Endodermal cell (in vitro differentiated cells): ENCODE data around the gene PPP2R2C. TPM values are rescaled to one million over a fixed set of nuclear protein-coding genes. Genes with fewer than 3 reads are reported as not detected.

Experiments used
- DNase-seq: peaks from one replicate; pipeline ENCODE4 v3.0.0-alpha.2; 2017
- H3K27ac ChIP-seq: 2 replicates; pipeline ENCODE4 v1.5.1; 2013; ENCODE audit warnings: mild to moderate bottlenecking, low read depth, low read length, moderate library complexity
- H3K27me3 ChIP-seq: 2 replicates; pipeline ENCODE4 v1.6.1; 2013; ENCODE audit warnings: mild to moderate bottlenecking, low read length, moderate library complexity; ENCODE audit not compliant: insufficient read depth, control insufficient read depth, poor library complexity, severe bottlenecking
- H3K36me3 ChIP-seq: 2 replicates; pipeline ENCODE4 v1.7.0; 2013; ENCODE audit warnings: mild to moderate bottlenecking, low read length, moderate library complexity; ENCODE audit not compliant: control insufficient read depth, insufficient read depth
- H3K4me1 ChIP-seq: one replicate; pipeline ENCODE4 v1.7.0; 2013; ENCODE audit warnings: low read length; ENCODE audit not compliant: control insufficient read depth, insufficient read depth
- H3K4me3 ChIP-seq: 2 replicates; pipeline ENCODE4 v1.5.1; 2013; ENCODE audit warnings: mild to moderate bottlenecking, low read length, moderate library complexity
- H3K9ac ChIP-seq: 2 replicates; pipeline ENCODE4 v1.6.1; 2013; ENCODE audit warnings: mild to moderate bottlenecking, low read length, moderate library complexity; ENCODE audit not compliant: poor library complexity, severe bottlenecking; ENCODE audit errors: extremely low read depth
- H3K9me3 ChIP-seq: 2 replicates; pipeline ENCODE4 v1.6.1; 2013; ENCODE audit warnings: mild to moderate bottlenecking, low read length, moderate library complexity; ENCODE audit not compliant: control insufficient read depth
- H3K27ac Mint-ChIP-seq: 2 replicates; pipeline ENCODE4 v1.8.0; 2020; ENCODE audit warnings: mixed read lengths
- H3K27me3 Mint-ChIP-seq: 2 replicates; pipeline ENCODE4 v1.8.0; 2021; ENCODE audit warnings: mild to moderate bottlenecking, mixed read lengths; ENCODE audit not compliant: insufficient read depth
- H3K36me3 Mint-ChIP-seq: 2 replicates; pipeline ENCODE4 v1.8.0; 2020; ENCODE audit warnings: low read depth, mixed read lengths
- H3K4me1 Mint-ChIP-seq: 2 replicates; pipeline ENCODE4 v1.8.0; 2020; ENCODE audit warnings: mixed read lengths
- H3K4me3 Mint-ChIP-seq: 2 replicates; pipeline ENCODE4 v1.8.0; 2020; ENCODE audit warnings: mild to moderate bottlenecking, moderate library complexity, mixed read lengths
- H3K9me3 Mint-ChIP-seq: 2 replicates; pipeline ENCODE4 v1.8.0; 2020; ENCODE audit warnings: mild to moderate bottlenecking, mixed read lengths
- WGBS, 2 experiments: methylation state at CpG; one replicate each; pipeline versions ENCODE4 v1.1.5 to v1.1.7; 2013; ENCODE audit warnings: missing lambda C conversion rate in 2 of 2, mixed read lengths in 1 of 2; ENCODE audit not compliant: insufficient coverage in 1 of 2, insufficient read length in 1 of 2; 5-methylcytosine and 5-hydroxymethylcytosine counted together
- total RNA-seq, 2 donors: library from RNA; stranded (reverse); fragmentation: NEBNext Ultra II Directional in 1 of 2; extraction: Animal tissue kit (Norgen Biotek cat#: 25700) in 1 of 2; gene quantifications; 2 replicates in 1 of 2; 3 replicates in 1 of 2; pipeline ENCODE4 v1.2.1, GENCODE V29; 2021
- TF ChIP-seq, protein P1 (sequence below): fragments of 200-600 bp; sonication (generic); conservative IDR thresholded peaks from 2 replicates; pipeline ENCODE4 v1.5.0; 2021; ENCODE audit warnings: antibody characterized with exemption, mild to moderate bottlenecking

Gene PPP2R2C
- total RNA-seq, 2 donors from 2014 or later, result 4.4 to 19.2 TPM

- no peaks in the 10 kb centered on the region for H3K36me3 ChIP-seq
- H3K4me3 ChIP-seq, result no peak overlapping the region
- no peaks in the 10 kb centered on the region for H3K27me3 Mint-ChIP-seq
- H3K4me1 ChIP-seq, result no peaks in the 10 kb centered on the region
- TF ChIP-seq, protein P1, sequence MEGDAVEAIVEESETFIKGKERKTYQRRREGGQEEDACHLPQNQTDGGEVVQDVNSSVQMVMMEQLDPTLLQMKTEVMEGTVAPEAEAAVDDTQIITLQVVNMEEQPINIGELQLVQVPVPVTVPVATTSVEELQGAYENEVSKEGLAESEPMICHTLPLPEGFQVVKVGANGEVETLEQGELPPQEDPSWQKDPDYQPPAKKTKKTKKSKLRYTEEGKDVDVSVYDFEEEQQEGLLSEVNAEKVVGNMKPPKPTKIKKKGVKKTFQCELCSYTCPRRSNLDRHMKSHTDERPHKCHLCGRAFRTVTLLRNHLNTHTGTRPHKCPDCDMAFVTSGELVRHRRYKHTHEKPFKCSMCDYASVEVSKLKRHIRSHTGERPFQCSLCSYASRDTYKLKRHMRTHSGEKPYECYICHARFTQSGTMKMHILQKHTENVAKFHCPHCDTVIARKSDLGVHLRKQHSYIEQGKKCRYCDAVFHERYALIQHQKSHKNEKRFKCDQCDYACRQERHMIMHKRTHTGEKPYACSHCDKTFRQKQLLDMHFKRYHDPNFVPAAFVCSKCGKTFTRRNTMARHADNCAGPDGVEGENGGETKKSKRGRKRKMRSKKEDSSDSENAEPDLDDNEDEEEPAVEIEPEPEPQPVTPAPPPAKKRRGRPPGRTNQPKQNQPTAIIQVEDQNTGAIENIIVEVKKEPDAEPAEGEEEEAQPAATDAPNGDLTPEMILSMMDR, result no peak
- H3K4me1 Mint-ChIP-seq, result peaks cover 15% of the 10 kb centered on the region
- no peaks in the 10 kb centered on the region for H3K27me3 ChIP-seq
- H3K9me3 Mint-ChIP-seq, result no peaks in the 10 kb centered on the region
- H3K27ac Mint-ChIP-seq, result peak overlapping the region; percentile 23
- no peak for DNase-seq
- no peak overlapping the region for H3K9ac ChIP-seq
- H3K4me3 Mint-ChIP-seq, result no peak overlapping the region
- WGBS, 2 experiments, result 69 to 75% methylated on average over 5 to 9 of the region's 9 CpGs
- no peaks in the 10 kb centered on the region for H3K9me3 ChIP-seq
- H3K27ac ChIP-seq, result no peak overlapping the region
- no peaks in the 10 kb centered on the region for H3K36me3 Mint-ChIP-seq
These were observed 131.9 kb downstream of the PPP2R2C start for GRCh38 chr4:6340446-6341015.

DNA sequence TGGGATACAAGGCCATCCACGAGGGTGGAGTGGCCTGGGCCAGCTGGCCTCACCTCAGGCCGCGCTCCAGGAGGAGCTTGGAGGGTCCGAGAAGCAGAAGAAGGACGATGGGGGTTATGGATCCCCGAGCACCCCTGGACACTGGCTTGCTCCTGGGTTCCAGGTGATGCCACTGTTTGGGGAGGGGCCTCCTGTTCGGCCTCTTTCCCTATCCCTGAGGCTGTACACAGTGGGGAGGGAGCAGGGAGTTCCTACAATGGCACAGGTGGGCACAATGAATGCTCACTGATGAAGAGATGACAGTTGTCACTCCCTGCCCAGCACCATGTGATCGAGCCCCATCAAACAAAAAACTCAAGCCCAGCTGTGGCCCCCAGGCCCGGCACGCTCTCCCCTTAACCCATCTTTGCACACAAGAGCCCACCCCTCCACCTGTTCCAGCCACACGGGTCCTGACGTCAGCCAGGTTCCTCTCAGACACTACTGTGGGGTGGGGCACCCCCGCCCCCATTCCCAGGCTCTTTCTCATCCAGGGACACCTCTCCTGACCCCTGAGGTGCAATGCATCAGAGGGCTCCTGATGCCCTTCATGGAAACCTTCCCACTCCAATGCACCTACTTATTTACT, 132.5 kb downstream of the PPP2R2C start:
- Mint-ChIP-seq H3K9me3 (peaks cover 4% of the 10 kb centered on the region), H3K27ac (no peak overlapping the region), H3K4me3 (no peak overlapping the region), H3K27me3 (no peaks in the 10 kb centered on the region), H3K4me1 (peaks cover 15% of the 10 kb centered on the region), H3K36me3 (peaks cover 4% of the 10 kb centered on the region)
- Histone ChIP-seq H3K36me3 (no peaks in the 10 kb centered on the region), H3K4me3 (no peak overlapping the region), H3K9me3 (no peaks in the 10 kb centered on the region), H3K4me1 (no peaks in the 10 kb centered on the region), H3K9ac (no peak overlapping the region), H3K27me3 (no peaks in the 10 kb centered on the region), H3K27ac (no peak overlapping the region)
- DNase-seq, result no peak
- TF ChIP-seq, protein P1, result no peak
- 88 to 96% methylated on average over 5 to 13 of the region's 13 CpGs for WGBS, 2 experiments

- H3K27ac ChIP-seq, result no peak overlapping the region
- no peaks in the 10 kb centered on the region for H3K4me1 ChIP-seq
- no peak overlapping the region for H3K9ac ChIP-seq
- no peak for DNase-seq
- Mint-ChIP-seq H3K27me3 (no peaks in the 10 kb centered on the region), H3K4me3 (no peak overlapping the region), H3K27ac (no peak overlapping the region), H3K4me1 (peaks cover 15% of the 10 kb centered on the region), H3K9me3 (peaks cover 9% of the 10 kb centered on the region), H3K36me3 (peaks cover 6% of the 10 kb centered on the region)
- 83 to 86% methylated on average over 8 to 12 of the region's 12 CpGs for WGBS, 2 experiments
- no peaks in the 10 kb centered on the region for H3K9me3 ChIP-seq
- H3K27me3 ChIP-seq, result no peaks in the 10 kb centered on the region
- TF ChIP-seq, protein P1, result no peak
- H3K36me3 ChIP-seq, result no peaks in the 10 kb centered on the region
- H3K4me3 ChIP-seq, result no peak overlapping the region
These were observed 133.2 kb downstream of the PPP2R2C start for GRCh38 chr4:6338951-6339817.
